T-cell (primary cell): ENCODE data around the gene SRSF3. TPM values are rescaled to one million over a fixed set of nuclear protein-coding genes. Genes with fewer than 3 reads are reported as not detected.

Source experiments
- ATAC-seq, 4 experiments: fragments of 200-7000 bp in 3 of 4; fragments of 150-1000 bp in 1 of 4; cut with Tn5 transposase; replicated peaks in 1 of 4; 1 replicate in 3 of 4; 2 replicates in 1 of 4; pipeline ENCODE4 v1.10.0; 2021; ENCODE audit warnings: moderate library complexity in 3 of 4, mild to moderate bottlenecking in 2 of 4, moderate number of reproducible peaks in 1 of 4
- CTCF ChIA-PET, 2 donors: fragments of 300-600 bp; sonication (Branson Sonifier 250); formaldehyde crosslinking; loops; one replicate each; lab custom pipeline; 2022; ENCODE audit warnings: antibody characterized with exemption in 2 of 2; lab: Charles Lee
- POLR2A ChIA-PET, 2 donors: fragments of 300-600 bp; sonication (Branson Sonifier 250); formaldehyde crosslinking; loops; one replicate each; lab custom pipeline; 2022; ENCODE audit warnings: antibody characterized with exemption in 2 of 2; lab: Charles Lee
- DNase-seq, 35 experiments: peaks; one replicate each; pipeline versions ENCODE4 v3.0.0 to v3.0.0-alpha.2; 2013 to 2023
- H3K27ac ChIP-seq: one replicate; pipeline ENCODE4 v1.5.1; 2013; ENCODE audit warnings: low read length
- H3K27me3 ChIP-seq, 2 experiments: replicated peaks in 1 of 2; 1 replicate in 1 of 2; 2 replicates in 1 of 2; pipeline versions ENCODE4 v1.6.1 to v1.7.0; 2013; ENCODE audit warnings: low read length in 1 of 2, mixed read lengths in 1 of 2; ENCODE audit not compliant: control insufficient read depth in 2 of 2, insufficient read depth in 2 of 2; ENCODE audit errors: extremely low read depth in 1 of 2
- H3K36me3 ChIP-seq, 2 donors: 1 replicate in 1 of 2; 2 replicates in 1 of 2; pipeline versions ENCODE4 v1.6.1 to v1.7.0; 2013; ENCODE audit warnings: low read length in 1 of 2; ENCODE audit not compliant: control insufficient read depth in 2 of 2, insufficient read depth in 1 of 2; ENCODE audit errors: extremely low read depth in 1 of 2
- H3K4me1 ChIP-seq, 2 experiments: 1 replicate in 1 of 2; 2 replicates in 1 of 2; pipeline versions ENCODE4 v1.6.1 to v1.7.0; 2013; ENCODE audit warnings: low read length in 2 of 2, mixed read lengths in 1 of 2; ENCODE audit not compliant: insufficient read depth in 2 of 2, control insufficient read depth in 1 of 2; ENCODE audit errors: extremely low read depth in 1 of 2
- H3K4me3 ChIP-seq, 2 donors: 1 replicate in 1 of 2; 2 replicates in 1 of 2; pipeline versions ENCODE4 v1.5.1 to v1.7.0; 2013; ENCODE audit warnings: mild to moderate bottlenecking in 2 of 2, low read length in 1 of 2, moderate library complexity in 1 of 2; ENCODE audit not compliant: control insufficient read depth in 1 of 2; ENCODE audit errors: extremely low read depth in 1 of 2
- H3K9me3 ChIP-seq: 2 replicates; pipeline ENCODE4 v1.7.0; 2013
- H3K27ac Mint-ChIP-seq, 2 donors: one replicate each; pipeline ENCODE4 v1.8.0; 2020 to 2021; ENCODE audit warnings: mild to moderate bottlenecking in 2 of 2, mixed read lengths in 2 of 2
- H3K27me3 Mint-ChIP-seq, 2 donors: one replicate each; pipeline ENCODE4 v1.8.0; 2021 to 2022; ENCODE audit warnings: mixed read lengths in 2 of 2
- H3K36me3 Mint-ChIP-seq: one replicate; pipeline ENCODE4 v1.8.0; 2021; ENCODE audit warnings: mixed read lengths
- H3K4me1 Mint-ChIP-seq, 3 donors: one replicate each; pipeline ENCODE4 v1.8.0; 2020 to 2022; ENCODE audit warnings: mixed read lengths in 3 of 3, mild to moderate bottlenecking in 1 of 3
- H3K4me3 Mint-ChIP-seq, 3 donors: one replicate each; pipeline ENCODE4 v1.8.0; 2020 to 2022; ENCODE audit warnings: mild to moderate bottlenecking in 3 of 3, mixed read lengths in 3 of 3, moderate library complexity in 3 of 3
- H3K9me3 Mint-ChIP-seq, 3 donors: one replicate each; pipeline ENCODE4 v1.8.0; 2020 to 2022; ENCODE audit warnings: mixed read lengths in 3 of 3
- WGBS: methylation state at CpG from one replicate; pipeline ENCODE4 v1.1.5; 2013; ENCODE audit warnings: missing lambda C conversion rate; ENCODE audit not compliant: insufficient coverage; 5-methylcytosine and 5-hydroxymethylcytosine counted together
- total RNA-seq, 35 experiments: library from RNA in 6 of 35; stranded (reverse) in 6 of 35; fragments of 120-200 nt in 1 of 35; gene quantifications; one replicate each; pipeline versions ENCODE4 v1.2.1 to v1.2.4 and lab custom pipeline; 2013 to 2026

Gene SRSF3
- total RNA-seq, 5 donors from 2014 or later (not counting 1 experiment from before 2014, with no cell fraction given), result 322 to 546 (median 332) TPM

GRCh38 chr6:36612101-36612625 is 18.0 kb downstream of the SRSF3 start:
- ChIA-PET CTCF (interaction anchor here in 1 of 2 donors (1.0 to 1.1 kb wide), 2 partner anchors 9 to 189 kb away, joined by 3 read pairs; no protein-coding TSS in a partner anchor), POLR2A (interaction anchor here in 1 of 2 donors (0.7 to 0.9 kb wide), 2 partner anchors 14 to 168 kb away, joined by 3 to 7 read pairs; no protein-coding TSS in a partner anchor)
- no peak overlapping the region for H3K4me3 ChIP-seq
- peaks cover 0 to 23% of the 10 kb centered on the region in 2 experiments for H3K4me1 ChIP-seq
- H3K36me3 Mint-ChIP-seq, result peaks cover 50% of the 10 kb centered on the region
- no peaks in the 10 kb centered on the region for H3K9me3 ChIP-seq
- H3K36me3 ChIP-seq, result peaks cover 4 to 60% of the 10 kb centered on the region in 2 donors
- H3K27ac ChIP-seq, result no peak overlapping the region
- ATAC-seq (peak in 1 of 4 experiments; percentile 2), DNase-seq (no peak)
- H3K4me1 Mint-ChIP-seq, result peaks cover 41 to 46% (median 45%) of the 10 kb centered on the region in 3 donors
- H3K27me3 Mint-ChIP-seq, result no peaks in the 10 kb centered on the region
- H3K9me3 Mint-ChIP-seq, result no peaks in the 10 kb centered on the region
- no peaks in the 10 kb centered on the region for H3K27me3 ChIP-seq
- peak overlapping the region in 1 of 2 donors; percentile 66 for H3K27ac Mint-ChIP-seq
- 73% methylated on average over 3 of the region's 10 CpGs for WGBS
- no peak overlapping the region for H3K4me3 Mint-ChIP-seq

GRCh38 chr6:36613200-36613995 is 19.2 kb downstream of the SRSF3 start:
- peaks cover 0 to 15% of the 10 kb centered on the region in 2 experiments for H3K4me1 ChIP-seq
- no peak for DNase-seq
- no peaks in the 10 kb centered on the region for H3K9me3 ChIP-seq
- ChIA-PET POLR2A (no interaction called here), CTCF (no interaction called here)
- H3K27me3 Mint-ChIP-seq, result no peaks in the 10 kb centered on the region
- peaks cover 4 to 49% of the 10 kb centered on the region in 2 donors for H3K36me3 ChIP-seq
- 98% methylated on average over 5 of the region's 9 CpGs for WGBS
- no peak for ATAC-seq
- H3K27ac Mint-ChIP-seq, result peak overlapping the region in 1 of 2 donors; percentile 49
- no peak overlapping the region for H3K27ac ChIP-seq
- peaks cover 30 to 35% (median 33%) of the 10 kb centered on the region in 3 donors for H3K4me1 Mint-ChIP-seq
- H3K27me3 ChIP-seq, result no peaks in the 10 kb centered on the region
- H3K4me3 ChIP-seq, result no peak overlapping the region
- H3K36me3 Mint-ChIP-seq, result peaks cover 38% of the 10 kb centered on the region
- H3K9me3 Mint-ChIP-seq, result no peaks in the 10 kb centered on the region
- no peak overlapping the region for H3K4me3 Mint-ChIP-seq

GRCh38 chr6:36615018-36615761 is 21.0 kb downstream of the SRSF3 start:
- ChIA-PET CTCF (interaction anchor here (0.5 to 2.7 kb wide), 40 partner anchors 9 to 1110 kb away, joined by 3 to 20 read pairs (median 4); partner anchors contain the start of gene CDKN1A (in 1 of the 2)), POLR2A (interaction anchor here (0.6 to 1.0 kb wide), 7 partner anchors 8 to 651 kb away, joined by 3 to 14 read pairs (median 4); no protein-coding TSS in a partner anchor)
- peaks cover 0 to 3% of the 10 kb centered on the region in 2 experiments for H3K4me1 ChIP-seq
- DNase-seq, result peak in 27 of 35 experiments; percentile 6 to 77 (median 28)
- ATAC-seq, result peak in 3 of 4 experiments; percentile 41 to 60 (median 49)
- Mint-ChIP-seq H3K27ac (peak overlapping the region; percentile 43 to 75), H3K9me3 (no peaks in the 10 kb centered on the region), H3K27me3 (no peaks in the 10 kb centered on the region), H3K4me3 (no peak overlapping the region), H3K36me3 (peaks cover 25% of the 10 kb centered on the region), H3K4me1 (peaks cover 13 to 20% (median 17%) of the 10 kb centered on the region in 3 donors)
- WGBS, result 66% methylated on average over 2 of the region's 7 CpGs
- H3K27me3 ChIP-seq, result no peaks in the 10 kb centered on the region
- no peak overlapping the region for H3K4me3 ChIP-seq
- H3K9me3 ChIP-seq, result no peaks in the 10 kb centered on the region
- H3K36me3 ChIP-seq, result peaks cover 4 to 34% of the 10 kb centered on the region in 2 donors
- peak overlapping the region; percentile 41 for H3K27ac ChIP-seq

- DNase-seq (no peak), ATAC-seq (no peak)
- Mint-ChIP-seq H3K36me3 (peaks cover 11% of the 10 kb centered on the region), H3K4me1 (peaks cover 6 to 13% (median 10%) of the 10 kb centered on the region in 3 donors), H3K27me3 (no peaks in the 10 kb centered on the region), H3K9me3 (no peaks in the 10 kb centered on the region), H3K27ac (no peak overlapping the region), H3K4me3 (no peak overlapping the region)
- ChIA-PET CTCF (interaction anchor here in 1 of 2 donors (0.5 to 2.7 kb wide), 4 partner anchors 11 to 145 kb away, joined by 3 to 20 read pairs (median 6); no protein-coding TSS in a partner anchor), POLR2A (no interaction called here)
- Histone ChIP-seq H3K27me3 (no peaks in the 10 kb centered on the region), H3K36me3 (peaks cover 2 to 20% of the 10 kb centered on the region in 2 donors), H3K27ac (no peak overlapping the region), H3K4me3 (no peak overlapping the region), H3K4me1 (peaks cover 0 to 3% of the 10 kb centered on the region in 2 experiments), H3K9me3 (no peaks in the 10 kb centered on the region)
- WGBS, result 82% methylated on average over 3 of the region's 5 CpGs
These were observed 22.8 kb downstream of the SRSF3 start for GRCh38 chr6:36616893-36617521.

- no peaks in the 10 kb centered on the region for H3K27me3 ChIP-seq
- 85% methylated on average over 3 of the region's 10 CpGs for WGBS
- Mint-ChIP-seq H3K4me3 (no peak overlapping the region), H3K36me3 (peaks cover 4% of the 10 kb centered on the region), H3K27me3 (no peaks in the 10 kb centered on the region), H3K9me3 (no peaks in the 10 kb centered on the region), H3K27ac (peak overlapping the region in 1 of 2 donors; percentile 48), H3K4me1 (peaks cover 13 to 16% (median 13%) of the 10 kb centered on the region in 3 donors)
- ATAC-seq (no peak), DNase-seq (no peak)
- peaks cover 0 to 6% of the 10 kb centered on the region in 2 donors for H3K36me3 ChIP-seq
- ChIA-PET CTCF (interaction anchor here in 1 of 2 donors (0.7 kb wide), 1 partner anchor 1028 kb away, joined by 3 read pairs; no protein-coding TSS in a partner anchor), POLR2A (no interaction called here)
- no peaks in the 10 kb centered on the region for H3K9me3 ChIP-seq
- H3K4me1 ChIP-seq, result peaks cover 2 to 12% of the 10 kb centered on the region in 2 experiments
- no peak overlapping the region for H3K27ac ChIP-seq
- H3K4me3 ChIP-seq, result no peak overlapping the region
These were observed 24.5 kb downstream of the SRSF3 start for GRCh38 chr6:36618366-36619355.
